Endothelial cell of umbilical vein (primary cell): ENCODE measurements around the gene FBXL13. TPM values are rescaled to one million over a fixed set of nuclear protein-coding genes. Genes with fewer than 3 reads are reported as not detected.

Experiments used
- BruUV-seq: library from RNA; stranded (reverse); fragments of 400-500 nt; replicated peaks from 2 replicates; lab custom pipeline; 2021; lab: Mats Ljungman, UMichigan
- CTCF ChIA-PET: fragments of 300-600, 350-600 bp; sonication (Branson Sonifier 250); formaldehyde crosslinking; loops from one replicate; lab custom pipeline; 2021; ENCODE audit warnings: antibody characterized with exemption, inconsistent platforms; lab: Charles Lee
- POLR2A ChIA-PET: fragments of 300-600, 350-600 bp; sonication (Branson Sonifier 250); formaldehyde crosslinking; loops from one replicate; lab custom pipeline; 2021; ENCODE audit warnings: antibody characterized with exemption, inconsistent platforms; lab: Charles Lee
- DNase-seq: peaks from one replicate; pipeline ENCODE4 v3.0.0-alpha.2; 2011; ENCODE audit warnings: low read depth, low spot score
- FAIRE-seq: peaks from 2 replicates; lab custom pipeline; 2011; peaks lifted over from hg19 to GRCh38; lab: Jason Lieb, UNC
- H2AFZ ChIP-seq: 2 replicates; pipeline ENCODE4 v1.6.0; 2012; ENCODE audit warnings: low read depth, low read length, control low read depth, inconsistent platforms
- H3K27ac ChIP-seq: 2 replicates; pipeline ENCODE4 v1.5.1; 2011; ENCODE audit warnings: low read depth, mild to moderate bottlenecking, control low read depth, low read length, moderate library complexity; ENCODE audit not compliant: insufficient read depth
- H3K27me3 ChIP-seq, 2 experiments: 2 replicates each; pipeline versions ENCODE4 v1.6.0 to v1.6.1; 2011; ENCODE audit warnings: low read length in 2 of 2, mixed read lengths in 1 of 2; ENCODE audit not compliant: control insufficient read depth in 2 of 2, insufficient read depth in 2 of 2
- H3K36me3 ChIP-seq, 2 experiments: 2 replicates in 1 of 2; 3 replicates in 1 of 2; pipeline ENCODE4 v1.5.1; 2011; ENCODE audit warnings: low read length in 2 of 2, mild to moderate bottlenecking in 1 of 2, moderate library complexity in 1 of 2; ENCODE audit not compliant: control insufficient read depth in 2 of 2, insufficient read depth in 2 of 2; ENCODE audit errors: extremely low read depth in 1 of 2
- H3K4me1 ChIP-seq: 3 replicates; pipeline ENCODE4 v1.5.1; 2011; ENCODE audit warnings: mild to moderate bottlenecking, low read length; ENCODE audit not compliant: control insufficient read depth, insufficient read depth; ENCODE audit errors: extremely low read depth
- H3K4me2 ChIP-seq: 2 replicates; pipeline ENCODE4 v1.6.1; 2011; ENCODE audit warnings: low read length, control low read depth, mixed read lengths; ENCODE audit not compliant: insufficient read depth
- H3K4me3 ChIP-seq, 3 experiments: fragments of 200-600 bp in 1 of 3; sonication (generic), shearing (Covaris generic) in 1 of 3; replicated peaks in 1 of 3; 2 replicates each; pipeline ENCODE4 v1.5.1; 2011 to 2016; ENCODE audit warnings: control low read depth in 3 of 3, low read length in 3 of 3, mild to moderate bottlenecking in 2 of 3, inconsistent platforms in 1 of 3, low read depth in 1 of 3, moderate library complexity in 1 of 3; ENCODE audit not compliant: insufficient read depth in 1 of 3
- H3K79me2 ChIP-seq: 2 replicates; pipeline ENCODE4 v1.6.0; 2012; ENCODE audit warnings: low read length, inconsistent platforms; ENCODE audit not compliant: control insufficient read depth, insufficient read depth
- H3K9ac ChIP-seq: replicated peaks from 2 replicates; pipeline ENCODE3; 2011; ENCODE audit warnings: low read length, control low read depth; ENCODE audit not compliant: insufficient read depth; ENCODE audit errors: extremely low read depth
- H3K9me1 ChIP-seq: replicated peaks from 3 replicates; pipeline ENCODE4 v1.6.0; 2011; ENCODE audit warnings: mild to moderate bottlenecking, low read length; ENCODE audit not compliant: control insufficient read depth, insufficient read depth; ENCODE audit errors: extremely low read depth
- H3K9me3 ChIP-seq: replicated peaks from 2 replicates; pipeline ENCODE4 v1.5.1; 2012; ENCODE audit warnings: low read length, inconsistent platforms; ENCODE audit not compliant: control insufficient read depth, insufficient read depth
- H4K20me1 ChIP-seq: replicated peaks from 2 replicates; pipeline ENCODE3; 2011; ENCODE audit warnings: mild to moderate bottlenecking, low read length; ENCODE audit not compliant: control insufficient read depth, insufficient read depth; ENCODE audit errors: extremely low read depth
- CTCF ChIP-seq, 2 donors: IDR thresholded peaks; 1 replicate in 1 of 2; 2 replicates in 1 of 2; pipeline ENCODE4 v1.5.1; 2011; ENCODE audit warnings: low read length in 2 of 2, mild to moderate bottlenecking in 2 of 2, moderate library complexity in 2 of 2, control low read depth in 1 of 2, inconsistent platforms in 1 of 2, low read depth in 1 of 2; ENCODE audit not compliant: insufficient read depth in 1 of 2; ENCODE audit errors: extremely low read depth in 1 of 2
- EZH2 ChIP-seq: IDR thresholded peaks from 2 replicates; pipeline ENCODE4 v1.6.1; 2012; ENCODE audit warnings: borderline replicate concordance, low read depth, mild to moderate bottlenecking, moderate library complexity, low read length, inconsistent platforms; ENCODE audit not compliant: severe bottlenecking
- FOS ChIP-seq: IDR thresholded peaks from 2 replicates; pipeline ENCODE4 v1.6.1; 2011; ENCODE audit warnings: mild to moderate bottlenecking, low read length, moderate library complexity, borderline replicate concordance; ENCODE audit not compliant: insufficient read depth
- JUN ChIP-seq: IDR thresholded peaks from 2 replicates; pipeline ENCODE4 v1.6.1; 2011; ENCODE audit warnings: borderline replicate concordance, low read depth; ENCODE audit not compliant: insufficient read length, insufficient read depth
- MAX ChIP-seq: IDR thresholded peaks from 2 replicates; pipeline ENCODE4 v1.6.1; 2011; ENCODE audit not compliant: insufficient read depth, insufficient read length
- MYC ChIP-seq: IDR thresholded peaks from one replicate; pipeline ENCODE4 v1.6.1; 2011; ENCODE audit warnings: mild to moderate bottlenecking, low read depth, low read length
- POLR2A ChIP-seq: IDR thresholded peaks from 2 replicates; pipeline ENCODE4 v1.6.1; 2012; ENCODE audit warnings: low read depth, mild to moderate bottlenecking, control low read depth, low read length
- POLR2AphosphoS5 ChIP-seq: IDR thresholded peaks from 2 replicates; pipeline ENCODE4 v1.6.1; 2012; ENCODE audit warnings: low read depth, mild to moderate bottlenecking, control low read depth, low read length, moderate library complexity; ENCODE audit not compliant: insufficient read depth
- dilution Hi-C: fragments of 300-500 bp; cut with MboI; formaldehyde crosslinking; loops from one replicate; pipeline ENCODE4 v1.15.0; 2019; ENCODE audit warnings: low sequenced_read_pairs; ENCODE audit not compliant: extremely low pct_ligation_motif_present
- intact Hi-C: fragments of 100-400 bp; cut with micrococcal nuclease; formaldehyde crosslinking; loops from one replicate; pipeline ENCODE4 v1.10.0; 2022
- polyA plus RNA-seq, 4 experiments: library from polyadenylated mRNA; depleted of rRNA in 3 of 4; stranded (reverse) in 3 of 4; unstranded in 1 of 4; fragments of >200 nt; gene quantifications; 2 replicates each; pipeline versions ENCODE4 v1.2.1 to v1.2.3, GENCODE V29; 2011 to 2012; ENCODE audit warnings: missing spikeins in 1 of 4
- total RNA-seq: library from RNA; stranded (reverse); gene quantifications from 2 replicates; pipeline ENCODE4 v1.2.3, GENCODE V29; 2021

The FBXL13 gene
- total and polyA plus RNA-seq, 2 donors (not counting 3 experiments of a cell fraction or from before 2014, with no cell fraction given) = 3.9 to 4.6 TPM

- Histone ChIP-seq H4K20me1 (no peaks in the 10 kb centered on the region), H3K36me3 (no peaks in the 10 kb centered on the region), H3K79me2 (no peaks in the 10 kb centered on the region), H3K9ac (no peak overlapping the region), H3K4me1 (peaks cover 14% of the 10 kb centered on the region), H3K27ac (no peak overlapping the region), H3K9me1 (no peaks in the 10 kb centered on the region), H2AFZ (no peak overlapping the region), H3K4me2 (no peak overlapping the region), H3K27me3 (no peaks in the 10 kb centered on the region), H3K4me3 (no peak overlapping the region), H3K9me3 (no peaks in the 10 kb centered on the region)
- TF ChIP-seq JUN = no peak
- TF ChIP-seq EZH2 = no peak
- TF ChIP-seq POLR2A = no peak
- no peak for TF ChIP-seq MAX
- no peak for TF ChIP-seq FOS
- TF ChIP-seq POLR2AphosphoS5 = no peak
- TF ChIP-seq MYC = no peak
- TF ChIP-seq CTCF (IDR thresholded peaks at IDR 0.05; ENCODE audit: extremely low read depth in 1 of 2, insufficient read depth in 1 of 2, low read depth in 1 of 2, low read length in 2 of 2) = no peak
- BruUV-seq = TSS peak; percentile 33
- CTCF ChIA-PET = no interaction called here
- no peak for FAIRE-seq
- no peak for DNase-seq
- POLR2A ChIA-PET = no interaction called here
- dilution Hi-C loops (no loop called here), intact Hi-C loops (no loop called here)
Observed at GRCh38 chr7:102934239-102934638, 140.4 kb downstream of the FBXL13 start.
